KOPT-K1 (cell line): ENCODE data around the gene CLEC4F.

Experiments used
- H3K27ac ChIP-seq: fragments of 200-600 bp; sonication (generic); 2 replicates; pipeline ENCODE4 v1.5.1; 2016; ENCODE audit warnings: antibody characterized with exemption, mild to moderate bottlenecking, low read depth, low read length; ENCODE audit not compliant: poor library complexity, severe bottlenecking
- H3K36me3 ChIP-seq: fragments of 200-600 bp; sonication (generic); 2 replicates; pipeline ENCODE4 v1.5.1; 2017; ENCODE audit warnings: antibody characterized with exemption, mild to moderate bottlenecking, low read length, moderate library complexity; ENCODE audit not compliant: insufficient read depth
- H3K9me3 ChIP-seq: fragments of 200-600 bp; sonication (generic); 2 replicates; pipeline ENCODE4 v1.5.1; 2017; ENCODE audit warnings: antibody characterized with exemption, low read length, mild to moderate bottlenecking; ENCODE audit not compliant: insufficient read depth, poor library complexity, severe bottlenecking

The CLEC4F gene

GRCh38 chr2:70759446-70759845 is 61.0 kb downstream of the CLEC4F start:
- H3K27ac ChIP-seq: no peak overlapping the region
- no peaks in the 10 kb centered on the region for H3K9me3 ChIP-seq
- H3K36me3 ChIP-seq: no peaks in the 10 kb centered on the region
